HG02798 (cell line): Measurements from ENCODE around the gene RCC2.

ENCODE experiments used
- ATAC-seq: cut with Tn5 transposase; IDR thresholded peaks from one replicate; pipeline ENCODE4 v1.9.1; 2021; ENCODE audit warnings: mild to moderate bottlenecking; ENCODE audit not compliant: unreplicated experiment, poor library complexity

Gene RCC2

GRCh38 chr1:17447501-17447992 lies 8.1 kb upstream of the RCC2 start:
- no peak for ATAC-seq

GRCh38 chr1:17442841-17443240 lies 3.4 kb upstream of the RCC2 start:
- no peak for ATAC-seq

GRCh38 chr1:17441993-17442357 lies 2.5 kb upstream of the RCC2 start:
- ATAC-seq, result no peak

- ATAC-seq, result no peak
Observed at GRCh38 chr1:17441265-17441992, 2.0 kb upstream of the RCC2 start.

- ATAC-seq, result no peak
Observed at GRCh38 chr1:17440827-17441168, 1.3 kb upstream of the RCC2 start.

- no peak for ATAC-seq
Observed at GRCh38 chr1:17440074-17440826, 773 bp upstream of the RCC2 start.

GRCh38 chr1:17438318-17439249 lies 893 bp downstream of the RCC2 start:
- ATAC-seq, result peak; percentile 29

GRCh38 chr1:17437580-17438317 lies 1.7 kb downstream of the RCC2 start:
- peak; percentile 38 for ATAC-seq

- ATAC-seq, result no peak
Observed at GRCh38 chr1:17437260-17437579, 2.3 kb downstream of the RCC2 start.

- ATAC-seq, result no peak
Observed at GRCh38 chr1:17436380-17437174, 2.9 kb downstream of the RCC2 start.

GRCh38 chr1:17434601-17435000 lies 4.9 kb downstream of the RCC2 start:
- ATAC-seq, result no peak

- no peak for ATAC-seq
Observed at GRCh38 chr1:17434016-17434415, 5.5 kb downstream of the RCC2 start.

GRCh38 chr1:17433261-17433660 lies 6.2 kb downstream of the RCC2 start:
- no peak for ATAC-seq

GRCh38 chr1:17432412-17432811 lies 7.1 kb downstream of the RCC2 start:
- no peak for ATAC-seq

GRCh38 chr1:17429183-17429582 lies 10.3 kb downstream of the RCC2 start:
- ATAC-seq, result no peak

GRCh38 chr1:17427696-17428660 lies 11.5 kb downstream of the RCC2 start:
- ATAC-seq, result no peak

- ATAC-seq, result no peak
Observed at GRCh38 chr1:17425806-17426600, 13.5 kb downstream of the RCC2 start.
